Keratinocyte (primary cell): ENCODE measurements around the gene ASCL2. TPM values are rescaled to one million over a fixed set of nuclear protein-coding genes. Genes with fewer than 3 reads are reported as not detected.

ENCODE experiments used
- DNase-seq: peaks from one replicate; pipeline ENCODE4 v3.0.0-alpha.2; 2011; ENCODE audit warnings: low read depth, missing footprints, low spot score
- FAIRE-seq: peaks from 2 replicates; lab custom pipeline; 2011; peaks lifted over from hg19 to GRCh38; lab: Jason Lieb, UNC
- H2AFZ ChIP-seq: 2 replicates; pipeline ENCODE4 v1.6.0; 2012; ENCODE audit warnings: low read length, control low read depth, inconsistent platforms; ENCODE audit not compliant: control insufficient read depth
- H3K27ac ChIP-seq: 2 replicates; pipeline ENCODE4 v1.5.1; 2011; ENCODE audit warnings: low read length; ENCODE audit not compliant: control insufficient read depth, insufficient read depth
- H3K27me3 ChIP-seq: 3 replicates; pipeline ENCODE4 v1.6.0; 2011; ENCODE audit warnings: low read length; ENCODE audit not compliant: control insufficient read depth, insufficient read depth; ENCODE audit errors: extremely low read depth
- H3K36me3 ChIP-seq, 2 experiments: 2 replicates in 1 of 2; 3 replicates in 1 of 2; pipeline ENCODE4 v1.5.1; 2011; ENCODE audit warnings: low read length in 2 of 2, mild to moderate bottlenecking in 1 of 2; ENCODE audit not compliant: control insufficient read depth in 2 of 2, insufficient read depth in 2 of 2; ENCODE audit errors: extremely low read depth in 1 of 2
- H3K4me1 ChIP-seq: 3 replicates; pipeline ENCODE4 v1.5.1; 2011; ENCODE audit warnings: low read length; ENCODE audit not compliant: control insufficient read depth, insufficient read depth; ENCODE audit errors: extremely low read depth
- H3K4me2 ChIP-seq: 3 replicates; pipeline ENCODE4 v1.6.0; 2011; ENCODE audit warnings: low read depth, low read length; ENCODE audit not compliant: control insufficient read depth, insufficient read depth; ENCODE audit errors: extremely low read depth
- H3K4me3 ChIP-seq, 3 experiments: fragments of 200-600 bp in 1 of 3; sonication (generic) in 1 of 3; 2 replicates in 2 of 3; 3 replicates in 1 of 3; pipeline ENCODE4 v1.5.1; 2011 to 2016; ENCODE audit warnings: low read length in 3 of 3, mild to moderate bottlenecking in 3 of 3, control low read depth in 2 of 3, inconsistent platforms in 1 of 3, low read depth in 1 of 3, mixed read lengths in 1 of 3, mixed run types in 1 of 3, moderate library complexity in 1 of 3; ENCODE audit not compliant: control insufficient read depth in 2 of 3, insufficient read depth in 2 of 3; ENCODE audit errors: extremely low read depth in 1 of 3
- H3K79me2 ChIP-seq: 2 replicates; pipeline ENCODE4 v1.6.0; 2012; ENCODE audit warnings: low read length; ENCODE audit not compliant: control insufficient read depth, insufficient read depth
- H3K9ac ChIP-seq: 3 replicates; pipeline ENCODE4 v1.6.0; 2011; ENCODE audit warnings: low read length; ENCODE audit not compliant: control insufficient read depth, insufficient read depth; ENCODE audit errors: extremely low read depth
- H3K9me1 ChIP-seq: 3 replicates; pipeline ENCODE4 v1.6.0; 2011; ENCODE audit warnings: low read length; ENCODE audit not compliant: control insufficient read depth, insufficient read depth; ENCODE audit errors: extremely low read depth
- H3K9me3 ChIP-seq: 2 replicates; pipeline ENCODE4 v1.5.1; 2012; ENCODE audit warnings: low read depth, low read length; ENCODE audit not compliant: control insufficient read depth
- H4K20me1 ChIP-seq: 3 replicates; pipeline ENCODE4 v1.6.0; 2011; ENCODE audit warnings: low read length; ENCODE audit not compliant: control insufficient read depth, insufficient read depth; ENCODE audit errors: extremely low read depth
- EZH2 ChIP-seq: IDR thresholded peaks from one replicate; pipeline ENCODE4 v1.6.1; 2012; ENCODE audit warnings: inconsistent platforms, mild to moderate bottlenecking, low read length, moderate library complexity
- dilution Hi-C: fragments of 300-500 bp; cut with MboI; formaldehyde crosslinking; loops from one replicate; pipeline ENCODE4 v1.7.0; 2020; ENCODE audit warnings: low sequenced_read_pairs; ENCODE audit not compliant: extremely low pct_ligation_motif_present
- polyA plus RNA-seq, 5 experiments: library from polyadenylated mRNA; depleted of rRNA in 3 of 5; stranded (reverse) in 3 of 5; stranded (forward) in 1 of 5; unstranded in 1 of 5; fragments of >200 nt; gene quantifications; 1 replicate in 1 of 5; 2 replicates in 3 of 5; 3 replicates in 1 of 5; pipeline versions ENCODE4 v1.2.1 to v1.2.3, GENCODE V29; 2011 to 2012; ENCODE audit warnings: missing spikeins in 2 of 5, low read depth in 1 of 5, low replicate concordance in 1 of 5
- TF ChIP-seq, protein P1 (sequence below), 3 experiments: IDR thresholded peaks in 1 of 3; conservative IDR thresholded peaks in 1 of 3; optimal IDR thresholded peaks in 1 of 3; 2 replicates in 2 of 3; 3 replicates in 1 of 3; pipeline versions ENCODE3 to v1.5.1; 2011; ENCODE audit warnings: low read length in 3 of 3, mild to moderate bottlenecking in 3 of 3, moderate library complexity in 2 of 3, control low read depth in 1 of 3, inconsistent platforms in 1 of 3; ENCODE audit not compliant: insufficient read depth in 2 of 3; ENCODE audit errors: extremely low read depth in 1 of 3

Gene ASCL2
- polyA plus RNA-seq, 1 donor (not counting 4 experiments of a cell fraction or from before 2014, with no cell fraction given): 0.26 TPM

DNA sequence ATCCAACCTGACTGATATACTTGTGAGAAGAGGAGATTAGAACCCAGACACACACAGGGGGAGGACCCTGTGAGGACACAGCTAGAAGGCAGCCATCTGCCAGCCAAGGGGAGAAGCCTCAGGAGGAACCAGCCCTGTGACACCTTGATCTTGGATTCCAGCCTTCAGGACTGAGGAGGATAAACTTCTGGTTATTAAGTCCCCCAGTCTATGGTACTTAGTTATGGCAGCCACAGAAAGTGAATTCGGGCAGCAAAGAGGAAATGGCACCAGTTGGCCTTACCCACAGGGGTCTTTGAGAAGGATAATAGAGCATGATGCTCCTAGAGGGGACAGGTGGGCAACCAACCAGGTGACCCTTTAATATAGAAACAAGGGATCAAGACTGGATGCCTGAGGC, 49.4 kb downstream of the ASCL2 start:
- H3K27ac ChIP-seq: no peak overlapping the region
- peaks cover 36% of the 10 kb centered on the region for H3K27me3 ChIP-seq
- no peak overlapping the region for H3K9ac ChIP-seq
- no peaks in the 10 kb centered on the region for H3K36me3 ChIP-seq
- no peaks in the 10 kb centered on the region for H3K9me1 ChIP-seq
- no peaks in the 10 kb centered on the region for H4K20me1 ChIP-seq
- H3K4me1 ChIP-seq: peaks cover 7% of the 10 kb centered on the region
- H2AFZ ChIP-seq: no peak overlapping the region
- FAIRE-seq: no peak
- dilution Hi-C loops: no loop called here
- no peak for DNase-seq
- H3K4me3 ChIP-seq: no peak overlapping the region
- H3K79me2 ChIP-seq: no peaks in the 10 kb centered on the region
- H3K9me3 ChIP-seq: no peaks in the 10 kb centered on the region
- H3K4me2 ChIP-seq: no peak overlapping the region
- TF ChIP-seq, protein P1, sequence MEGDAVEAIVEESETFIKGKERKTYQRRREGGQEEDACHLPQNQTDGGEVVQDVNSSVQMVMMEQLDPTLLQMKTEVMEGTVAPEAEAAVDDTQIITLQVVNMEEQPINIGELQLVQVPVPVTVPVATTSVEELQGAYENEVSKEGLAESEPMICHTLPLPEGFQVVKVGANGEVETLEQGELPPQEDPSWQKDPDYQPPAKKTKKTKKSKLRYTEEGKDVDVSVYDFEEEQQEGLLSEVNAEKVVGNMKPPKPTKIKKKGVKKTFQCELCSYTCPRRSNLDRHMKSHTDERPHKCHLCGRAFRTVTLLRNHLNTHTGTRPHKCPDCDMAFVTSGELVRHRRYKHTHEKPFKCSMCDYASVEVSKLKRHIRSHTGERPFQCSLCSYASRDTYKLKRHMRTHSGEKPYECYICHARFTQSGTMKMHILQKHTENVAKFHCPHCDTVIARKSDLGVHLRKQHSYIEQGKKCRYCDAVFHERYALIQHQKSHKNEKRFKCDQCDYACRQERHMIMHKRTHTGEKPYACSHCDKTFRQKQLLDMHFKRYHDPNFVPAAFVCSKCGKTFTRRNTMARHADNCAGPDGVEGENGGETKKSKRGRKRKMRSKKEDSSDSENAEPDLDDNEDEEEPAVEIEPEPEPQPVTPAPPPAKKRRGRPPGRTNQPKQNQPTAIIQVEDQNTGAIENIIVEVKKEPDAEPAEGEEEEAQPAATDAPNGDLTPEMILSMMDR (optimal IDR thresholded peaks at IDR 0.05 in 1 of 3, IDR thresholded peaks at IDR 0.05 in 1 of 3, conservative IDR thresholded peaks at IDR 0.05 in 1 of 3; ENCODE audit: extremely low read depth in 1 of 3, insufficient read depth in 2 of 3, low read length in 3 of 3): no peak
- no peak for TF ChIP-seq EZH2

DNA sequence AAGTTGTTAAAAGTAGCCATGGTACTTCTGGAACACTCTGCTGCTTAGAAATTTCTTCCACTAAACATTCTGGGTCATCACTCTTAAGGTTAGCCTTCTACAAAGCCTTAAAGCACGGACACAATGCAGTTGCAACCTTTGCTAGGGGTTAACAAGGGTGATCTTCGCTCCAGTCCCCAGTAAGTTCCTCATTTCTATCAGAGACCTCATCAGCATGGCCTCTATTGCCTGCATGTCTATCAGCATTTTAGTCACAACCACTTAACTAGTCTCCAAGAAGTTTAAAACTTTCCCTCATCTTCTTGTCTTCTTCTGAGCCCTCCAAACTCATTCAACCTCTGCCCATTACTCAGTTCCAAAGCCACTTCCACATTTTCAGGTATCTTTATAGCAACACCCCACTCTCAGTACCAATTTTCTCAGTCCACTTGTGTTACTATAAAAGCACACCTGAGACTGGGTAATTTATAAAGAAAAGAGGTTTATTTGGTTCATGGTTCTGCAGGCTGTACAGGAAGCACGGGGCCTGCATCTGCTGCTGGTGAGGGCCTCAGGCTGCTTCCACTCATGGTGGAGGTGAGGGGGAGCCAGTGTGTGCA, 50.1 kb downstream of the ASCL2 start:
- Histone ChIP-seq H4K20me1 (no peaks in the 10 kb centered on the region), H3K27ac (no peak overlapping the region), H3K36me3 (no peaks in the 10 kb centered on the region), H3K79me2 (no peaks in the 10 kb centered on the region), H3K4me2 (no peak overlapping the region), H2AFZ (no peak overlapping the region), H3K9ac (no peak overlapping the region), H3K4me3 (no peak overlapping the region), H3K4me1 (peaks cover 7% of the 10 kb centered on the region), H3K9me1 (no peaks in the 10 kb centered on the region), H3K9me3 (no peaks in the 10 kb centered on the region), H3K27me3 (peaks cover 36% of the 10 kb centered on the region)
- TF ChIP-seq, protein P1 (optimal IDR thresholded peaks at IDR 0.05 in 1 of 3, IDR thresholded peaks at IDR 0.05 in 1 of 3, conservative IDR thresholded peaks at IDR 0.05 in 1 of 3; ENCODE audit: extremely low read depth in 1 of 3, insufficient read depth in 2 of 3, low read length in 3 of 3): no peak
- TF ChIP-seq EZH2: no peak
- dilution Hi-C loops: no loop called here
- DNase-seq (no peak), FAIRE-seq (no peak)
